ELF-1 (cell line): ENCODE results near the gene DDAH1.
"Not testable (repeated sequence)": the region's sequence is repeated elsewhere in the genome, so short reads cannot be mapped to it uniquely, and the experiment has no call there.

Experiments used
- DNase-seq: peaks from one replicate; pipeline ENCODE4 v3.0.0-alpha.2; 2016; ENCODE audit warnings: low read depth, low spot score

DDAH1 gene

DNA sequence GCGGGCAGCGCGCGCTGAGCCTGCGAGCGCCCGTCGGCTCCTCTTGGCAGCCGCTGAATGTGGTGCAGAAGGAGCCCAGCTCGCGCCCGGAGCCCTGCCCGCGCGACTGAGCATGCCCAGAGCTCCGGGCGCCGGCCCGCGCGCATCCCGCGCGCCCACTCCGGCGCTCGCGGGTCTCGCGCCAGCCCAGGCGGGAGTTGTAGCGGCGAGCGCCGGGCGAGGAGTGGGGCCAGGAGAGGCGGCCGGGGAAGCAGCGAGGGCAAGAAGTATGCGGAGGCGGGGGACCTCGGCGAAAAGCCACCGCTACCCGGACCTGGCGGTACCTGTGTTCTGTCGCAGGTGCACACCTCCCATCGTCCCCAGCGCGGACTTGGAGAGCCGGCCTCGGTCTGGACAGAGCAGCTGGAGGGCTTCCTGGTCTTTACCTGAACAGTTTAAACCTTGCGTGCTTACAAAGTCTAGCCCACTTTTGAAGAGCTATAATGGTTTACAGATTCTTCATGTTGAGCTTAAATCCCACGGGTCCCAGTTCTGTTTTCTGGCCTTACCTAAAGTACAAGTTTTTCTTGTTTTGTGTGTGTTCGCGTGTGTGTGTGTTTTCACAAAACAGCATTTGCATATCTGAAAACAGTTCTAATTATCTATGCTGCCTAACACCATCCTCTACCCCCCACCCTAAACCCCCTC, at the start of gene DDAH1:
Gene DDAH1, minus strand, starts transcription at position 61 of the 687 bp plus-strand sequence. CDS start 114 bp downstream, outside the sequence.
- peak; percentile 59 for DNase-seq

GRCh38 chr1:85513998-85514397, 49.0 kb upstream of the DDAH1 start:
- DNase-seq, result not testable (repeated sequence)

DNA sequence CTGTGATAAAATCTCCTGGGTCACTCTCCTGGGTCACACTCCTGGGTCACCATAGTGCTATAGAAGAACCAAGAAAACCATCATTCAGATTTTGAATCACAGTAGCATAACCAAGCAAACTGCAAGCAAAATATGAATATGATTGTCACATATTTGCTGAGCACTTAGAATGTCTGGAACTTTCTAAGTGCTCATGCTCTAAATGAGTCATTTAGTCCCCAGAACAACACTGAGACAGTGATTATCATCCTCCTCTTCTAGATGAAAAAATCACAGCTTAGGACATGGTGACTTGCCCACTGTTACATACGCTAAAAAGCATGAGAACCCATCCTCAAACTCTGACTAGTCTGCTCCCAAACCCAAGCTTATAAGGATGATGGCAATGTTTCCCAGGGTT, 39.5 kb upstream of the DDAH1 start:
- DNase-seq, result no peak

- peak; percentile 65 for DNase-seq
Observed at GRCh38 chr1:85502625-85503083, 37.7 kb upstream of the DDAH1 start.

GRCh38 chr1:85502171-85502570, 37.2 kb upstream of the DDAH1 start:
- DNase-seq, result no peak

DNA sequence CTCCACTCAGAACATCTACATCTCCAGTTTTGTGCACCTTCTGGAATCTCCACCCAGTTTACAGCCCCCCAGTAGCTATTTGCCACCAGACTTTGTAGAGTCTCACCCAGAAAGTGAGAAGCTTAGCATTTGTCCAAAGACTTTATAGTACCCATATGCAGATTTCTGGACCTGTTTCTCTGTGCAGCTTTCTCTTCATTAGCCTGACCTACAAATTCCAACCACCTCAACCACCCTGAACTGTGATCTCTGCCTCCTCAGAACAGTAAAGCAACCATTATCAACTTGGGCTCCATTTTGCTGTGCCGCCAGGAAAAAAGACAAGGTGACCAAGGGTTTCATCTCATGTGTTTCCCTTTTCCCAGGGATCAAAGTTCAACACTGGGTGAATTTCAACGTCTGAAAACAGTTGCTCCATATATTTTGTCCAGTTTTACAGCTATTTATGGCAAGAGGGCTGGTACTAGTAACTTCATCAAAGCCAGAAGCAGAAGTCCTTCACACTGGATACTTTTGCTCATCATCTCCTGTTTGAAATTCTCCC, 36.5 kb upstream of the DDAH1 start:
- DNase-seq, result no peak

DNA sequence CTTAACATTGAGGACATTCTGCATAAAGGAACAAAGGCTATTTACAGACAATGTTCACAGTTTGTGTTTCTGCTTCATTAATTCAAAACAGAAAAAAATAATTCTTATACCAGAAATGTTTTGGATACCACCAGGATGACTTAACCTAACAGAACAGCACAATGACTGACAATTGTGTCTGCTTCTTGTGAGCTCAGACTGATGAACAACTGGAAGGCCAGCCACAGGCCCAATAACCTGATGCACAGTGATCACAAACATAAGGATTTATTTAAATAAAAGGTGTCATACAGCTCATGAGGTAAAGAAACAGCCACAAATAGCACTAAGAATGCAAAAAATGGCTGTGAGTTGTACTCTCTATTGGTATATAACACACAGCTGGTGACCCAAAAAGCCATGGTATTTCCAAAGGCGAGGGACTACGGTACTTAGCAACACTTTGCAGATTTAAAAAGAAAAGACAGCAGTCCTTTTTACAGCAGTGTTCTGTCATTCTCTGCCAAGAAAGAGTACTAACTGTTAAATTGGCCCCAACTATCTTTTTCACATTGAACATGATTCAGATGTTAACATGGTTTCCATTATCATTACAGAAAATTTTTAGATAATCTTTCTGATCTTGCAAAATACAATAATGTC, 32.1 kb upstream of the DDAH1 start:
- DNase-seq, result no peak

- no peak for DNase-seq
Observed at GRCh38 chr1:85495556-85495955, 30.6 kb upstream of the DDAH1 start.

GRCh38 chr1:85494904-85495266, 29.9 kb upstream of the DDAH1 start:
- no peak for DNase-seq

- no peak for DNase-seq
Observed at GRCh38 chr1:85494074-85494903, 29.3 kb upstream of the DDAH1 start.

- DNase-seq, result no peak
Observed at GRCh38 chr1:85490270-85490985, 25.5 kb upstream of the DDAH1 start.

GRCh38 chr1:85488126-85488525, 23.2 kb upstream of the DDAH1 start:
- DNase-seq, result no peak

GRCh38 chr1:85485516-85485915, 20.6 kb upstream of the DDAH1 start:
- DNase-seq, result no peak

DNA sequence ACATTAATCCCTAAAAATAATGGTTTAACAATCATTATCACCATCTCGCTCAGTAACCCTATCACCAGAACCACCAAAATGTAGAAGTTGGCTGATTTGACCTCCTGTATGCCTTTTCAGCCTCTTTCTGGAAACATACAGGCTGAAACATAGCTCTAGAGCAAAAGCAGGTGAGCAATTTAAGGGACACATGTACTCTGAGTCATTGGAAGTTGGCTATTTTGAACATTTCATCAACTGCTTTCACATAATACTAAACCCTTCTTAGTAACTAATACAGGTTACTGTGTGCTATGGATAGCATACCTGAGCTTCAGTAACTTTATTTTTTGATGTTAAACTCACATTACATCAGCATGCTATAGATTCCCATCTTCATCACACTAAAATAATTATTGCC, 19.8 kb upstream of the DDAH1 start:
- DNase-seq, result no peak

- DNase-seq, result no peak
Observed at GRCh38 chr1:85484264-85484663, 19.3 kb upstream of the DDAH1 start.

GRCh38 chr1:85481688-85482087, 16.7 kb upstream of the DDAH1 start:
- no peak for DNase-seq

DNA sequence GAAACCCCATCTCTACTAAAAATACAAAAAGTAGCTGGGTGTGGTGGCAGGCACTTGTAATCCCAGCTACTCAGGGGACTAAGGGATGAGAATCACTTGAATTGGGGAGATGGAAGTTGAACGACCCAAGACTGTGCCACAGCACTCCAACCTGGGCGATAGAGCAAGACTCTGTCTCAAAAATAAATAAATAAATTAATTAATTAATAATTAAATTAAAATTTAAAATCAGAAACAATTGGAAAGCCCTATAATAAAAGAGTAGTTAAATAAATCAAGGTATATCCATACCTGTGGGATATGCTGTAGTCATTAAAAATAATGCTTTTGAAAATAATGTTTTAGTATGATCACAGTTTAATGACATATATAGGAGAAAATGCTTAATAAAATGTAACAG, 15.6 kb upstream of the DDAH1 start:
- no peak for DNase-seq

DNA sequence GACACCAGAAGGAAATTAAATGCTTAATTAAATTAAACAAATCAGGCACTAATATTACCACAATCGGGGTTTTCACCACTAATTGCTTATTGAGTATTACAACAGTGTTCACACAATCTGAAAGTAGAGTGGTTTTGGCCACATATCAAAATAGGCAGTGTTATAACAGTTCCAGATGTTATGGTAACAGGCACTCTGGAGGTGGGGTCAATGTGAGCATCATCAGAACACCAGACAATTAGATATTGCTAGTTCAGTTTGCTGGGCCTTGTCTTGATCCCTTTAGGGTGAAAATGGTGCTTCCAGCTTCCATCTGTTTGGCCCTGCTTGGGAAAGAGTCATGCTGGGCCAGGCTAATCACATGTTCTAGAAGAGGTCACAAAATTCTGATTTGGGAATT, 14.5 kb upstream of the DDAH1 start:
- no peak for DNase-seq

DNA sequence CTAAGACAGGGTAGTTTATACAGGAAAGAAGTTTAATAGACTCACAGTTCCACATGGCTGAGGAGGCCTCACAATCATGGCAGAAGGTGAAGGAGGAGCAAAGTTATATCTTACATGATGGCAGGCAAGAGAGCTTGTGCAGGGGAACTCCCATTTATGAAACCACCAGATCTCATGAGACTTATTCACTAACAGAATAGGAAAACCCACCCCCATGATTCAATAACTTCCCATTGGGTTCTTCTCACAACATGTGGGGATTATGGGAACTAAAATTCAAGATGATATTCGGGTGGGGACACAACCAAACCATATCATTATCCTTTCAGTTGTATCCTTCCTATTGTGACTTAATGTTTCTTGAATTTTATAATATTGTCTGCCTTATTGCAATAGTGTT, 13.4 kb upstream of the DDAH1 start:
- DNase-seq, result no peak

DNA sequence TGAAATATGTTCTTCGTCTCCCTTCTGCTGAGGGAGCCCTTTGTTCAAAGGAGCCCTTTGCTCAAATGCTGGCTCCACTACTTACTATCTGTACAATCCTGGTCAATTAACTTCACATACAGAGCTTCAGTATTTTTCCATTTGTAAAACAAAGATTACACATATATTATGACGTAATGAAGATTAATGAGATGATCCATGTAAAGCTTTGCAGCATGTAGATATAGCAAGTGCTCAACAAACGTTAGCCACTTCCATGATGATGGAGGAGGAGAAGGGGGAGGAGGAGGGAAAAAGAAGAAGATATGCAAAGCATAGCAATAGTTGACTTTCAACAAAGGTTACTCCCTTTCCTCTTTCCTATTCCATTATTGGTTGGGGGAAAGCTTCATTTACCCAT, 10.1 kb upstream of the DDAH1 start:
- no peak for DNase-seq

GRCh38 chr1:85473390-85473789, 8.4 kb upstream of the DDAH1 start:
- no peak for DNase-seq

DNA sequence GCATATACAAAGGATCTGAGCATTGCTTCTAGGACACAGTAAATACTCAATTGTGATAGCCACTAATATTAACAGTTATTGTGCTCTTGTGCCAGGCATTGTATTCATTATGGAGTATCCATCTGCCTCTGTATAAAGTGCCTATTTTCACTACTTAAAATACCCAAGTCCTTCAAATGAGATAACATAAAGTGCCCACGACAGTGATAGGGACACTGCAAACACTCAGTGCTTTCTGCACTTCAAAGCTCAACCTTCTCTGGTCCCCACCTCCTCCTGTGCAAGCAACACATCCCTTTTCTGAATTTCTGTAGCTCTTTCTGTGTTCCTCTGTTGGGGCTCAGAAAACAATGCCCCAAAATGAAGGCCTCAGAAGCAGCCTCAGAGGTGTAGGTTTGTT, 6.6 kb upstream of the DDAH1 start:
- no peak for DNase-seq
